Activated CD4-positive, alpha-beta memory T cell treated with anti-CD3 and anti-CD28 coated beads for 36 hours (primary cell): ENCODE results near the gene GABPB1. TPM values are rescaled to one million over a fixed set of nuclear protein-coding genes. Genes with fewer than 3 reads are reported as not detected.

Experiments
- CTCF ChIA-PET: fragments of 350-600 bp; sonication (Branson Sonifier 250); formaldehyde crosslinking; loops from one replicate; lab custom pipeline; 2021; ENCODE audit warnings: antibody characterized with exemption, inconsistent platforms; lab: Charles Lee
- POLR2A ChIA-PET: fragments of 350-600 bp; sonication (Branson Sonifier 250); formaldehyde crosslinking; loops from one replicate; lab custom pipeline; 2021; ENCODE audit warnings: antibody characterized with exemption; lab: Charles Lee
- DNase-seq: peaks from one replicate; pipeline ENCODE4 v3.0.0-alpha.2; 2020
- H3K27ac Mint-ChIP-seq: one replicate; pipeline ENCODE4 v1.8.0; 2021; ENCODE audit warnings: mixed read lengths
- H3K27me3 Mint-ChIP-seq: one replicate; pipeline ENCODE4 v1.8.0; 2021; ENCODE audit warnings: mixed read lengths
- H3K36me3 Mint-ChIP-seq: one replicate; pipeline ENCODE4 v1.8.0; 2021; ENCODE audit warnings: mixed read lengths
- H3K4me1 Mint-ChIP-seq: one replicate; pipeline ENCODE4 v1.8.0; 2021; ENCODE audit warnings: low read depth, mixed read lengths
- H3K4me3 Mint-ChIP-seq: one replicate; pipeline ENCODE4 v1.8.0; 2021; ENCODE audit warnings: mild to moderate bottlenecking, mixed read lengths
- H3K9me3 Mint-ChIP-seq: one replicate; pipeline ENCODE4 v1.8.0; 2021; ENCODE audit warnings: mixed read lengths
- intact Hi-C: fragments of 100-400 bp; cut with micrococcal nuclease; formaldehyde crosslinking; loops from one replicate; pipeline ENCODE4 v1.15.1; 2023
- total RNA-seq, 2 experiments: library from RNA; stranded (reverse); gene quantifications; one replicate each; pipeline ENCODE4 v1.2.3, GENCODE V29; 2021

GABPB1 gene
- total RNA-seq, 2 experiments from 2014 or later, result 54.1 to 58.2 TPM

DNA sequence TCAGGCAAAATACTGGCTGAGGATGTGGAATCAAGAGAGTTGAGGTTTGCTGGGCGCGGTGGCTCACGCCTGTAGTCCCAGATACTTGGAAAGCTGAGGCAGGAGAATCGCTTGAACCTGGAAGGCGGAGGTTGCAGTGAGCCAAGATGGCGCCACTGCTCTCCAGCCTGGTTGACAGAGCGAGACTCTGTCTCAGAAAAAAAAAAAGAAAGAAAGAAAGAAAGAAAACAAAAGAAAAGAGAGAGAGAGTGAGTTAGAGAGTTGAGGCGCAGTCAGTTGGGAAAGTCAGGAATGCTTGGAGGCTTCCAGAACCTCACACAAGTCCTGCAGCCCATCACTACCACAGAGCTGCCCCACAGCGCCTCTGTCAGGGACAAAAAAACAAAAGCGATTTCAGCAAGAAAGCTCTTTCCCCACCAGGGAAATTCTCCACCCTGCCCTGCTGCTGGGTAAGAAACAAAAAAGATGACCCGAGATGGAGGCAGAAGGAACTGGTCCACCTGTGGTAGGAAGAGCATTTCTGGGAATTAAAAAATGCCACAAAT is 103.3 kb downstream of the GABPB1 start:
- Mint-ChIP-seq H3K4me1 (peaks cover 29% of the 10 kb centered on the region), H3K4me3 (no peak overlapping the region), H3K27me3 (no peaks in the 10 kb centered on the region), H3K36me3 (no peaks in the 10 kb centered on the region), H3K27ac (no peak overlapping the region), H3K9me3 (no peaks in the 10 kb centered on the region)
- intact Hi-C loops, result no loop called here
- ChIA-PET POLR2A (no interaction called here), CTCF (interaction anchor here (1.0 to 1.6 kb wide), 2 partner anchors 8 to 11 kb away, joined by 3 to 4 read pairs; no protein-coding TSS in a partner anchor)
- DNase-seq, result no peak

DNA sequence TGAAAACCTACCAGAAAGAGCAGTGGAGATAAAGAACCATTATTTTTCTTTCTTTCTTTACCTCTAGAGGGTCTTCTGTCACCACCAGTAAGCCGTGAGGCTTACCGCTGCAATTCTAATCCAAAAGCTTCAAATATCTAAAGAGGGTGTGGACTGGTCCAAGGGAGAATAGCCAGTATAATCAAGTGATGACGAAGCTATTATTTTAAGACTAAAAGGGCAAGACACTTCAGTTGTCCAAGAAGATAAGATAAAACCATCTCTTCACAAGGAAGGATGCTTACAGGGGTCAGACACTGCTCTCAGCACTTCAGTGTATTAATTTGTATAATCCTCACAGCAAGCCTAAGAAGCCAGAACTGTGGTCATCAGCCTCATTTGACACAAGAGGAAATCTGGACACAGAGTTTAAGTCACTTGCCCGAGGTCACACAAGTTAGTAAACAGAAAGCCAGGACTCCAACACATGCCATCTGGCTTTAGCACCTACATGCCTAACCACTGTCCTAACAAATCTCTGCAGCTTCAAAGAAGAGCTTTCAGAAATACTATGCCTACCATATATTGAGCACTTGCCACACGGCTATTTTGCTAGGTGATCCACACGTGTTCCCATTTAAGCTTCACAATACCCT is 104.1 kb downstream of the GABPB1 start:
- peaks cover 35% of the 10 kb centered on the region for H3K4me1 Mint-ChIP-seq
- POLR2A ChIA-PET, result interaction anchor here (4.4 kb wide), 1 partner anchor 10 kb away, joined by 35 read pairs; no protein-coding TSS in a partner anchor
- no peaks in the 10 kb centered on the region for H3K9me3 Mint-ChIP-seq
- H3K27me3 Mint-ChIP-seq, result no peaks in the 10 kb centered on the region
- CTCF ChIA-PET, result interaction anchor here (0.6 to 1.6 kb wide), 3 partner anchors 9 to 21 kb away, joined by 3 to 4 read pairs (median 4); no protein-coding TSS in a partner anchor
- no peak overlapping the region for H3K4me3 Mint-ChIP-seq
- intact Hi-C loops, result no loop called here
- no peaks in the 10 kb centered on the region for H3K36me3 Mint-ChIP-seq
- DNase-seq, result no peak
- no peak overlapping the region for H3K27ac Mint-ChIP-seq

DNA sequence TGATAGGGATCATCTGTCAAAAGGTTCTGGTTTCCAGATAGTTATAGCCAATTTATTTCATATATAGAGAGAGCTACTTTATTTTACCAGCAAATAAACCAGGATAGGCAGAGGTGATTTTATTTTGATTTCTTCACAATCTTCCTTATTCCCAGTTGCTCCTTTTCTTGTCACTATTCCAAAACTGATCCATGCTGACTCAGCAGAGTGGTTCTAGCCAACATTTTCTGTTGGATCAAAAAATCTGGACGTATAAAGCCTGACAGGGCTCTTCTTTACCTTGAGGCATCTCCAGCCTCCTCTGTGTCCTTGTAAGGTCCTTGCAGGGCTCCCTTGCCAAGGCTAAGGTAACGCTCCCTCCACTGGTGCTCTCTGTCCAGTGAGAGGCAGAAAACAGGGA is 105.3 kb downstream of the GABPB1 start:
- Mint-ChIP-seq H3K36me3 (no peaks in the 10 kb centered on the region), H3K4me1 (peaks cover 35% of the 10 kb centered on the region), H3K27ac (peak overlapping the region; percentile 97), H3K27me3 (no peaks in the 10 kb centered on the region), H3K4me3 (no peak overlapping the region), H3K9me3 (no peaks in the 10 kb centered on the region)
- intact Hi-C loops, result loop anchor here (2.0 to 5.0 kb wide), 4 partner anchors 67 to 658 kb away; partner anchors contain the start of genes AP4E1 and SLC27A2
- no peak for DNase-seq
- ChIA-PET CTCF (interaction anchor here (2.3 kb wide), 1 partner anchor 11 kb away, joined by 21 read pairs; no protein-coding TSS in a partner anchor), POLR2A (interaction anchor here (4.4 kb wide), 1 partner anchor 12 kb away, joined by 35 read pairs; no protein-coding TSS in a partner anchor)

DNA sequence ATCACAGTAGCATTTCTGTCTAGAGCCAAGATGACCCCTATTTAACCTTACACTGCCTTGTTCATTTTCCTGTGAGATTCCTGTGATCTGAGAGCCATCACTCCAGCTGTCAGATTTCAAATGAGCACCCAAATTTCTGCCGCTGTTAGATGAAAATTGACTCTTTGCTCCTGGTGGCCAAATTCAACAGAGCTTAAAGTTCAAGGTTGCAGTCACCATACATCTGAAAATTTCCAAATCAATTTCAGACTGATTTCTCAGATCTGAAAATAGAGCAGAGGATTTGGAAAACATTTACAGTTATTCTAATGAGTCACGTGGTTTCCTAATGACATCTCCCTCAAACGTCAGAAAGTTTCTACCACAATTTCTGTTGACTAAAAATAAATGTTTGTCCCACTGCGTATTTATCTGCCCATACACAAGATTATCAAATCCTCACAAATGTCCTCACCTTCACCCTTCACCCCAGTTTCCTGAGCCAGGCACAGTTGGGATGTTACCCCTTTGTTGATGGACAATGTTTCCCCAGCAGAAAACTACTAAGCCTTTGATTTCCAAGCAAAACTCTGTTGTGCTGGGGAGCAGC is 105.9 kb downstream of the GABPB1 start:
- Mint-ChIP-seq H3K27me3 (no peaks in the 10 kb centered on the region), H3K4me3 (peak overlapping the region; percentile 75), H3K9me3 (no peaks in the 10 kb centered on the region), H3K36me3 (no peaks in the 10 kb centered on the region), H3K27ac (peak overlapping the region; percentile 97), H3K4me1 (peaks cover 35% of the 10 kb centered on the region)
- intact Hi-C loops, result loop anchor here (2.0 to 5.0 kb wide), 4 partner anchors 66 to 658 kb away; partner anchors contain the start of genes AP4E1 and SLC27A2
- ChIA-PET POLR2A (interaction anchor here (0.6 to 4.4 kb wide), 5 partner anchors 9 to 167 kb away, joined by 3 to 35 read pairs (median 4); partner anchors contain the start of gene GABPB1), CTCF (interaction anchor here (0.7 to 2.3 kb wide), 4 partner anchors 9 to 1202 kb away, joined by 3 to 21 read pairs (median 4); no protein-coding TSS in a partner anchor)
- DNase-seq, result no peak

DNA sequence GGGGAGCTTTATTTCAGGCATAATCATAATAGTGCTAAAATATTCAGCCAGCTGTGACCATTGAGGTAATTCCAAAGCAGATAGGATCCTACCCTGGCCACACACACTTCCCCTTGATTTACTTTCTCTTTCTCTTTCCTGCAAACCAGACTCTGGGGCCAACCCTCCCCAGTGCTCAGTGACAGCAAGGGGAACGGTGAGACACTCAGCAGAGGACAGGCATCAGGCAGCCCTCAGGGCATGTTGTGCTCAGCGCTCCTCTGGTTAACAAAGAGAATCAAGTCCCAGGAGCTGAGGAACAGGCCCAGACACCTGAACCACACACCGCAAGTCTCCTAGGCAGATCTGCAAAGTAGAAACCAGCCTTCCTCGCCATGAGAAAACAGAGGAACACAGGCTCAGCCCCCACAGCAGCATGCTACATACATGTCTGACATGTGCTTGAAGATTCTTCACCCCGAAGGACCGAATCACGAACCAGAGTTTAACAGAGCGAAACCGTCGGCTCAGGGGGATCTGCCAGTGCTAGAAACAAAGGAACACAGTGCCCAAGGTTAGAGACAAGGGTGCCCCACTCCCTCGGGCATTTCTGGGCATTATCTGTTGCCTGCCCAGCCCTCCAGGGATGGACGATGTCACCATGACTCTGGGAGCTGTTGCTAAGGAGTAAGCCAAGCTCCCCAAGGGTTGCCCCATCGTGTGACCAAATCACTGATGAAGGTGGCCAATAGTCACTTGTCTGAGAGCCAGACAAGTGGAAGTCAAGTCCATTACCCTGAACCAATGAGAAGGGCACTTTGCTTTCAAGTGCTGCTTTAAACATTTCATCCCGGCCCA is 107.0 kb downstream of the GABPB1 start:
- peak overlapping the region; percentile 97 for H3K27ac Mint-ChIP-seq
- intact Hi-C loops, result loop anchor here (1.0 to 5.0 kb wide), 5 partner anchors 12 to 659 kb away; partner anchors contain the start of genes AP4E1 and SLC27A2
- no peaks in the 10 kb centered on the region for H3K36me3 Mint-ChIP-seq
- peaks cover 35% of the 10 kb centered on the region for H3K4me1 Mint-ChIP-seq
- POLR2A ChIA-PET, result interaction anchor here (1.0 to 4.4 kb wide), 4 partner anchors 10 to 107 kb away, joined by 4 to 35 read pairs (median 6); partner anchors contain the start of gene GABPB1
- peak overlapping the region; percentile 75 for H3K4me3 Mint-ChIP-seq
- peak; percentile 82 for DNase-seq
- CTCF ChIA-PET, result interaction anchor here (0.7 to 2.3 kb wide), 4 partner anchors 13 to 1201 kb away, joined by 3 to 21 read pairs (median 3); no protein-coding TSS in a partner anchor
- H3K27me3 Mint-ChIP-seq, result no peaks in the 10 kb centered on the region
- no peaks in the 10 kb centered on the region for H3K9me3 Mint-ChIP-seq

DNA sequence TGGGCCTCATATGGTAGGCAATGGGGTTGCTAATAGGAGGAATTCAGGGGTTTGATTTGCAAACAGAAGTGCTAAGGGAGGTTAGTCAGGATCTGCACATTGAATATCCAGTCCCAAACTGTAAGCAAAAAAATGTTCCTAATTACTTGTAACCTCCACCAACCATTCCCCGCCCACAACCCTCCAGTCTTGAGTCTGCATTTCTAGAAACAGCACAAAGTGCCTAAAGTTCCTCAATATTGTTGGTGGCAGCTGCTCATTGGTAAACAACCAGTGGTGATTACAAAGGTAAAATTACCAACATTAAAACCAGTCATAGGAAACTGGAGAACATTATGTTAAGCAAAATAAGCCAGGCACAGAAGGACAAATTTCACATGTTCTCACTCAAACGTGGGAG is 108.4 kb downstream of the GABPB1 start:
- DNase-seq, result no peak
- ChIA-PET POLR2A (no interaction called here), CTCF (no interaction called here)
- Mint-ChIP-seq H3K4me1 (peaks cover 41% of the 10 kb centered on the region), H3K4me3 (no peak overlapping the region), H3K27ac (peak overlapping the region; percentile 31), H3K36me3 (no peaks in the 10 kb centered on the region), H3K9me3 (no peaks in the 10 kb centered on the region), H3K27me3 (no peaks in the 10 kb centered on the region)
- intact Hi-C loops, result loop anchor here (1.0 to 5.0 kb wide), 2 partner anchors 14 to 661 kb away; partner anchors contain the start of gene AP4E1

DNA sequence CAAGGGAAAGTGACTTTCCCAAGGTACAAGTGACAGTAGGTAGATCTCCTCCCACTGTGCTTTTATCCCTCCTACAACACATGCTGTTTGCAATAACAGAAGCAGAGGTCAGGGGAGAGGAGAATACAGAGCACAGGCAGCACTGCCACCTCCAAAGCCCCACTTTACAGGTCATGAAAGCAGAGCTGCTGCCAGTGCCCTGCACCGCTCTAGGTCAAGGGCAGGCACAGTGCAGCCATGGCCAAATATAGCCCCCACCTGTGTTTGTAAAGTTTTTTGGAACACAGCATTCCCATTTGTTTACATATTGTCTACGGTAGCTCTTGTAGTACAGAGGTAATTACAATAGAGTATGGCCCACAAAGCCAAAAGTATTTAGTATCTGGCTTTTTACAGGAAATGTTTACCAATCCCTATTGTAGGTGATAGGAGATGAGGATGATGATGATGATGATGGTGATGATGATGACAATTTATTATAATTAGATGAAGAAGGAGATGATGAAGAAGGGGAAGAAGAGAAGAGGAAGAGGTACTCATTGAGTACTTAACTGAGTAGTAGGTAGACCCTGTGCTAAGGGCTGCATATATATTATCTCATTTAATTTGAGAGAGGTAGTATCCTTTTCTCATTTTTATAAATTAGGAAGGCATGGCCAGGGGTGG is 109.9 kb downstream of the GABPB1 start:
- ChIA-PET POLR2A (no interaction called here), CTCF (interaction anchor here (1.1 kb wide), 1 partner anchor 71 kb away, joined by 3 read pairs; no protein-coding TSS in a partner anchor)
- no peak overlapping the region for H3K27ac Mint-ChIP-seq

DNA sequence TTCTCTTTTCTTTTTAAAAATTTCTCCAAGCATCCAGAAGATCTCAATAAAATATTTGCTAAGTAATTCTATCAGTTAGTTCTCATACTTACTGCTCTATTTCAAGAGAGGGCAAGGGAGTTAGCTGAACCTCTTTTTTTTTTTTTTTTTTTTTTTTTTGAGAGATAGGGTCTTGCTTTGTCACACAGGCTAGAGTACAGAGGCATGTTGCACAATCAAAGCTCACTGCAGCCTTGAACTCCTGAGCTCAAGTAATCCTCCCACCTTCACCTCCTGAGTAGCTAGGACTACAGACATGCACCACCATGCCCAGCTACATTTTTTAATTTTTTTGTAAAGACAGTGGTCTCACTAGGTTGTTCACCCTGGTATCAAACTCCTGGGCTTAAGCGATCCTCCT is 110.8 kb downstream of the GABPB1 start:
- H3K9me3 Mint-ChIP-seq, result no peaks in the 10 kb centered on the region
- H3K27ac Mint-ChIP-seq, result no peak overlapping the region
- intact Hi-C loops, result loop anchor here (5.0 kb wide), 1 partner anchor 33 kb away; no protein-coding TSS in a partner anchor
- H3K4me3 Mint-ChIP-seq, result no peak overlapping the region
- peaks cover 43% of the 10 kb centered on the region for H3K4me1 Mint-ChIP-seq
- ChIA-PET POLR2A (no interaction called here), CTCF (no interaction called here)
- no peaks in the 10 kb centered on the region for H3K36me3 Mint-ChIP-seq
- no peaks in the 10 kb centered on the region for H3K27me3 Mint-ChIP-seq
- no peak for DNase-seq

More for the DNA sequence above, 109.9 kb downstream of the GABPB1 start:
- Mint-ChIP-seq H3K27me3 (no peaks in the 10 kb centered on the region), H3K4me3 (no peak overlapping the region), H3K9me3 (no peaks in the 10 kb centered on the region), H3K36me3 (no peaks in the 10 kb centered on the region), H3K4me1 (peaks cover 49% of the 10 kb centered on the region)
- intact Hi-C loops, result loop anchor here (5.0 kb wide), 2 partner anchors 32 to 662 kb away; partner anchors contain the start of gene AP4E1
- DNase-seq, result no peak

DNA sequence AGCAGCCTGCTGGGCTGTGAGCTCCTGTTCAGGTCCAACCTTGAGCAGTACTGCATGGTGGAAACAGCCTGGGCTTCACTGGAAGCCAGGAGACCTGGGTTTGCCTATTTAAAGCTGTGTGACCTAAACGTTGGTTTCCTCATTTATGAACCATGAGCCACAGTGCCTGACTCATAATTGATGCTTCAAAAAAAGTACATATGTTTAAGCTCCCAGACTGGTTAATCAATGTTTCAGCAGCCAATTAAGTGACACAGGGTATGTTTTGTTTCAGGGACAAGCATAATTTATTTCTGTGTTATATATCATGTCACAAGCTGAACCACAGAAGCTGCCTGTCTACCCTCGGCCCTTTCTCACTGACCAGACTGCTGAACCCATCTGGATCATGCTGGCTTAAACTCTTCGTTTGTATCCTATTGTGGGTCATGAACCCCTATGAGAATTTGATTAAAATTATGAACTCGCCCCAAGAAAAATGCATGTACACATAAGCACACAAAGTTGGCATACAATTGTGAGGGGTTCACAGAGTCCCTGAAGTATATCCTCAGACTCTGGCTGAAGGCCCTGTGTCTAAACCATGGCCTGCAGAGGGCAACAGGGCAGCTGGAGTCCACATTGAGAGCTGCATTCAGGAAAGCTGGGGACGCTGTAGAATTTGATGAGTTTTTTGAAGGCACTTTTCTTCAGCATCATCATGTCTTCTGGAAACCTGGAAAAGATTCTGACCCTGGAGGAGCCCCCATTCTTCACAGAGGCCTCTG is 113.1 kb downstream of the GABPB1 start:
- Mint-ChIP-seq H3K9me3 (no peaks in the 10 kb centered on the region), H3K4me3 (no peak overlapping the region), H3K27ac (peak overlapping the region; percentile 53), H3K4me1 (peaks cover 22% of the 10 kb centered on the region), H3K27me3 (no peaks in the 10 kb centered on the region), H3K36me3 (no peaks in the 10 kb centered on the region)
- intact Hi-C loops, result loop anchor here (1.0 to 5.0 kb wide), 2 partner anchors 35 to 59 kb away; no protein-coding TSS in a partner anchor
- peak; percentile 41 for DNase-seq
- POLR2A ChIA-PET, result interaction anchor here (0.7 to 1.0 kb wide), 2 partner anchors 57 to 112 kb away, joined by 3 to 7 read pairs; no protein-coding TSS in a partner anchor
- CTCF ChIA-PET, result interaction anchor here (0.6 to 1.8 kb wide), 6 partner anchors 16 to 212 kb away, joined by 3 to 8 read pairs (median 3); partner anchors contain the start of gene SLC27A2

DNA sequence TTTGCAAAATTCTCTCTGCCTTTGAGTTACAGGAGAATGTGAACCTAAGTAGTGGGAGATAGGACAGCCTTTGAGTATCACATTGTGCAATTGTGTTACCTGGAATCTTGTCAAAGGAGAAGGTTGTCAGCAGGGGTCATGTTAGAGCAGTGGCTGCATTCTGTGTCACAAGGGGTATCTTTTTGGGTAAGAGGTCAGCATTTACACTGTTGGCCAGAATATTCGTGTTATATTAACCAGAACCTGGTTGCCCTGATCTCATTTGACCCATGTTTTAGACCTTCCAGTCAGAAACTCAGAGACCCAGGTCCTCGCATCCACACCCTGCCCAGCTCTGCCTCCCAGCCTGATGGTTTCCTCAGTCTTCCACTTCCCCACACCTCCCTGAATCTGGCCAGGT is 116.7 kb downstream of the GABPB1 start:
- peaks cover 14% of the 10 kb centered on the region for H3K4me1 Mint-ChIP-seq
- no peaks in the 10 kb centered on the region for H3K27me3 Mint-ChIP-seq
- intact Hi-C loops, result no loop called here
- no peak for DNase-seq
- H3K27ac Mint-ChIP-seq, result no peak overlapping the region
- H3K36me3 Mint-ChIP-seq, result peaks cover 5% of the 10 kb centered on the region
- CTCF ChIA-PET, result interaction anchor here (0.6 kb wide), 1 partner anchor 46 kb away, joined by 4 read pairs; no protein-coding TSS in a partner anchor
- no peaks in the 10 kb centered on the region for H3K9me3 Mint-ChIP-seq
- no peak overlapping the region for H3K4me3 Mint-ChIP-seq
- POLR2A ChIA-PET, result no interaction called here
